Cardiac muscle cell (in vitro differentiated cells and primary cell): ENCODE measurements around the gene EAPP. TPM values are rescaled to one million over a fixed set of nuclear protein-coding genes. Genes with fewer than 3 reads are reported as not detected.
"Not testable (repeated sequence)": the region's sequence is repeated elsewhere in the genome, so short reads cannot be mapped to it uniquely, and the experiment has no call there.

ENCODE experiments used
- DNase-seq, 2 donors: peaks; one replicate each; pipeline versions ENCODE4 v3.0.0 to v3.0.0-alpha.2; 2010 to 2017; ENCODE audit warnings: low read depth in 1 of 2, low spot score in 1 of 2
- H3K27ac ChIP-seq: fragments of 200-600 bp; sonication (generic); 2 replicates; pipeline ENCODE4 v1.5.1; 2016
- H3K27me3 ChIP-seq: fragments of 200-600 bp; sonication (generic); 2 replicates; pipeline ENCODE4 v1.6.0; 2016; ENCODE audit warnings: control low read depth
- H3K36me3 ChIP-seq: fragments of 200-600 bp; sonication (generic); 2 replicates; pipeline ENCODE4 v1.5.1; 2016; ENCODE audit warnings: control low read depth
- H3K4me1 ChIP-seq: fragments of 200-600 bp; sonication (generic); 2 replicates; pipeline ENCODE4 v1.8.1; 2017; ENCODE audit warnings: low read depth, mild to moderate bottlenecking, mixed run types
- H3K4me3 ChIP-seq: fragments of 200-600 bp; sonication (generic); 2 replicates; pipeline ENCODE4 v1.5.1; 2016; ENCODE audit warnings: mild to moderate bottlenecking
- H3K9me3 ChIP-seq: fragments of 200-600 bp; sonication (generic); 2 replicates; pipeline ENCODE4 v1.5.1; 2017; ENCODE audit warnings: low read depth, mild to moderate bottlenecking, control low read depth
- polyA plus RNA-seq: library from polyadenylated mRNA; unstranded; fragments of >200 nt; fragmentation: Nextera tagmentation; extraction: Ambion mirVana; gene quantifications from 2 replicates; pipeline ENCODE4 v1.2.1, GENCODE V29; 2016
- total RNA-seq: library from RNA; depleted of rRNA; stranded (reverse); fragments of >200 nt; gene quantifications from 2 replicates; pipeline ENCODE4 v1.2.3, GENCODE V29; 2016
- TF ChIP-seq, protein P1 (sequence below): IDR thresholded peaks from 2 replicates; pipeline ENCODE4 v1.5.1; 2012; ENCODE audit warnings: low read depth, mild to moderate bottlenecking, low read length

Gene EAPP
- total and polyA plus RNA-seq, 2 experiments from 2014 or later, result 42.4 to 53.2 TPM

DNA sequence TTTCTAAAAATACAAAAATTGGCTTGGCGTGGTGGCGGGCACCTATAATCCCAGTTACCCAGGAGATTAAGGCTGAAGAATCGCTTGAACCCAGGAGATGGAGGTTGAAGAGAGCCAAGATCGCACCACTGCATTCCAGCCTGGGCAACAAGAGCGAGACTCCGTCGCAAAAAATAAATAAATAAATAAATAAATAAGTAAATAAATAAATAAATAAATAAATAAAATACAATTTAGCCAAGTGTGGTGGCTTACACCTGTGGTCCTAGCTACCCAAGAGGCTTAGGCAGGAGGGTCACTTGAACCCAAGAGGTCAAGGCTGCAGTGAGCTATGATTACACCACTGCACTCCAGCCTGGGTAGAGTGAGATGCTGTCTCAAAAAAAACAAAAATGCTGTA, 51.0 kb downstream of the EAPP start:
- H3K4me3 ChIP-seq, result no peak overlapping the region
- no peaks in the 10 kb centered on the region for H3K27me3 ChIP-seq
- H3K4me1 ChIP-seq, result no peaks in the 10 kb centered on the region
- H3K36me3 ChIP-seq, result no peaks in the 10 kb centered on the region
- H3K27ac ChIP-seq, result no peak overlapping the region
- DNase-seq, result no peak
- no peaks in the 10 kb centered on the region for H3K9me3 ChIP-seq
- TF ChIP-seq, protein P1, sequence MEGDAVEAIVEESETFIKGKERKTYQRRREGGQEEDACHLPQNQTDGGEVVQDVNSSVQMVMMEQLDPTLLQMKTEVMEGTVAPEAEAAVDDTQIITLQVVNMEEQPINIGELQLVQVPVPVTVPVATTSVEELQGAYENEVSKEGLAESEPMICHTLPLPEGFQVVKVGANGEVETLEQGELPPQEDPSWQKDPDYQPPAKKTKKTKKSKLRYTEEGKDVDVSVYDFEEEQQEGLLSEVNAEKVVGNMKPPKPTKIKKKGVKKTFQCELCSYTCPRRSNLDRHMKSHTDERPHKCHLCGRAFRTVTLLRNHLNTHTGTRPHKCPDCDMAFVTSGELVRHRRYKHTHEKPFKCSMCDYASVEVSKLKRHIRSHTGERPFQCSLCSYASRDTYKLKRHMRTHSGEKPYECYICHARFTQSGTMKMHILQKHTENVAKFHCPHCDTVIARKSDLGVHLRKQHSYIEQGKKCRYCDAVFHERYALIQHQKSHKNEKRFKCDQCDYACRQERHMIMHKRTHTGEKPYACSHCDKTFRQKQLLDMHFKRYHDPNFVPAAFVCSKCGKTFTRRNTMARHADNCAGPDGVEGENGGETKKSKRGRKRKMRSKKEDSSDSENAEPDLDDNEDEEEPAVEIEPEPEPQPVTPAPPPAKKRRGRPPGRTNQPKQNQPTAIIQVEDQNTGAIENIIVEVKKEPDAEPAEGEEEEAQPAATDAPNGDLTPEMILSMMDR, result no peak

DNA sequence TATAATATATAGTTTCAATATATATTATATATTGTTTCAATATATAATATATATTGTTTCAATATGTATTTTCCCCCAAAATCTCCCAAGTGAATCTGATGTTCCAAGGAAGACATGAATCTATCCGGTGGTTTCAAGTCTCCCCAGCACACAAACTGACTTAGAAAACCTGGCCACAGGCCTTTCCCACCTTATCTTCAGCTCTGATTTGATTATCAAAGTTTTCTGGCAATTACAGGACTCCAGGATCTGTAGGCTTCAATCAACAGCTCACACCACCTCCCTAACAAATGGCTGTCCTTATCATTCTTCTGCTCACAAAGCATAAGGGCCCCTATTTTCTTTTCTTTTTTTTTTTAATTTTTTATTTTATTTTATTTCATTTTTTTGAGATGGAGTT, 54.8 kb downstream of the EAPP start:
- H3K4me1 ChIP-seq, result no peaks in the 10 kb centered on the region
- H3K27ac ChIP-seq, result no peak overlapping the region
- no peaks in the 10 kb centered on the region for H3K27me3 ChIP-seq
- TF ChIP-seq, protein P1, result no peak
- H3K9me3 ChIP-seq, result no peaks in the 10 kb centered on the region
- no peaks in the 10 kb centered on the region for H3K36me3 ChIP-seq
- H3K4me3 ChIP-seq, result no peak overlapping the region
- DNase-seq, result no peak

DNA sequence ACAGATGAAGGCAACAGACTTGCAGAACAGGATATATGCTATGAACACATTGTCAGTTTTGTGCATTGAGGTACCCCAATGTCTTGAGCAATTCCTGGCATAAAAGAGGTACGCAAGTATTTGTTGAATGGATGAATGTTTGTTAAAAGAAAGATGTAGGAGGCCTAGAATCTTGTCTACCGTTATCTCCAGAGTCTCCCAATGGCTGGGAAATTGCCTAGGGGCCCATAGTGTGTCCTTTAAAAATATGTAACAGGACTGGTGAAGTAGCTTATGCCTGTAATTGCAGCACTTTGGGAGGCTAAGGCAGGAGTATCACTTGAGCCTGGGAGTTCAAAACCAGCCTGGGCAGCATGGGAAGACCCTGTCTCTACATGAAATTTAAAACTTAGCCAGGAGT, 57.0 kb downstream of the EAPP start:
- no peaks in the 10 kb centered on the region for H3K9me3 ChIP-seq
- H3K36me3 ChIP-seq, result no peaks in the 10 kb centered on the region
- H3K4me3 ChIP-seq, result no peak overlapping the region
- H3K27ac ChIP-seq, result no peak overlapping the region
- TF ChIP-seq, protein P1, result no peak
- no peaks in the 10 kb centered on the region for H3K4me1 ChIP-seq
- DNase-seq, result no peak
- H3K27me3 ChIP-seq, result no peaks in the 10 kb centered on the region

DNA sequence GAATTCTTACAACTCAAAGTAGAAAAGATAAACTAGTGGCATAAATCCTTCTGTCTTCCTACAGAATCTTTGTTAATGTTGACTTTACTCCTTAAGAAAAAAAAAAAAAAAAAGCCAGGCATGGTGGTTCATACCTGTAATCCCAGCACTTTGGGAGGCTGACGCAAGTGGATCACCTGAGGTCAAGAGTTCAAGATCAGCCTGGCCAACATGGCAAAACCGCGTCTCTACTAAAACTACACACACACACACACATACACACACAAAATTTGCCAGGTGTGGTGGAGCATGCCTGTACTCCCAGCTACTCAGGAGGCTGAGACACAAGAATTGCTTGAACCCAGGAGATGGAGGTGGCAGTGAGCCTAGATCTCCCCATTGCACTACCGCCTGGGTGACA, 59.8 kb downstream of the EAPP start:
- Histone ChIP-seq H3K36me3 (no peaks in the 10 kb centered on the region), H3K4me1 (no peaks in the 10 kb centered on the region), H3K27ac (no peak overlapping the region), H3K27me3 (no peaks in the 10 kb centered on the region), H3K9me3 (no peaks in the 10 kb centered on the region), H3K4me3 (no peak overlapping the region)
- no peak for DNase-seq
- TF ChIP-seq, protein P1, result no peak

DNA sequence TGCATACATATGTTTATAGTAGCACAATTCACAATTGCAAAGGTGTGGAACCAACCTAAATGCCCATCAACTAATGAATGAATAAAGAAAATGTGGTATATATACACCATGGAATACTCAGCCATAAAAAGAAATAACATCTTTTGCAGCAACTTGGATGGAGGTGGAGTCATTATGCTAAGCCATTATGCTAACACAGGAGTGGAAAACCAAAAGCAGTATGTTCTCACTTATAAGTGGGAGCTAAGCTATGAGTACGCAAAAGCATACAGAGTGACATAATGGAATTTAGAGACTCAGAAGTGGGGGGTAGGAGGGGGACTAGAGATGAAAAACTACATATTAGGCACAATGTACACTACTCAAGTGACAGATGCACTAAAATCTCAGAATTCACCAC, 61.2 kb downstream of the EAPP start:
- no peaks in the 10 kb centered on the region for H3K36me3 ChIP-seq
- DNase-seq, result no peak
- H3K27ac ChIP-seq, result no peak overlapping the region
- H3K4me1 ChIP-seq, result no peaks in the 10 kb centered on the region
- H3K27me3 ChIP-seq, result no peaks in the 10 kb centered on the region
- H3K9me3 ChIP-seq, result no peaks in the 10 kb centered on the region
- no peak overlapping the region for H3K4me3 ChIP-seq
- TF ChIP-seq, protein P1, result no peak

DNA sequence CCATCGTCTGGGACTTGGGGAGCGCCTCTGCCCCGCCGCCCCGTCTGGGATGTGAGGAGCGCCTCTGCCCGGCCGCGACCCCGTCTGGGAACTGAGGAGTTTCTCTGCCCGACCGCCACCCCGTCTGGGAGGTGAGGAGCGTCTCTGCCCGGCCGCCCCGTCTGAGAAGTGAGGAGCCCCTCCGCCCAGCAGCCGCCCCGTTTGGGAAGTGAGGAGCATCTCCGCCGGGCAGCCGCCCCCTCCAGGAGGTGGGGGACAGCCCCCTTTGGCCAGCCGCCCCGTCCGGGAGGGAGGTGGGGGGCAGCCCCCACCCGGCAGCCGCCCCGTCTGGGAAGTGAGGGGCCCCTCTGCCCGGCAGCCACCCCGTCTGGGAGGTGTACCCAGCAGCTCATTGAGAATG, 63.5 kb downstream of the EAPP start:
- H3K36me3 ChIP-seq, H3K27ac ChIP-seq, H3K9me3 ChIP-seq, H3K4me1 ChIP-seq, DNase-seq, H3K4me3 ChIP-seq, H3K27me3 ChIP-seq: not testable (repeated sequence)
